ENCODE measurements around the gene KIAA1755. TPM values are rescaled to one million over a fixed set of nuclear protein-coding genes. Genes with fewer than 3 reads are reported as not detected.

The KIAA1755 gene
- total RNA-seq, 2 experiments from 2014 or later: not detected

DNA sequence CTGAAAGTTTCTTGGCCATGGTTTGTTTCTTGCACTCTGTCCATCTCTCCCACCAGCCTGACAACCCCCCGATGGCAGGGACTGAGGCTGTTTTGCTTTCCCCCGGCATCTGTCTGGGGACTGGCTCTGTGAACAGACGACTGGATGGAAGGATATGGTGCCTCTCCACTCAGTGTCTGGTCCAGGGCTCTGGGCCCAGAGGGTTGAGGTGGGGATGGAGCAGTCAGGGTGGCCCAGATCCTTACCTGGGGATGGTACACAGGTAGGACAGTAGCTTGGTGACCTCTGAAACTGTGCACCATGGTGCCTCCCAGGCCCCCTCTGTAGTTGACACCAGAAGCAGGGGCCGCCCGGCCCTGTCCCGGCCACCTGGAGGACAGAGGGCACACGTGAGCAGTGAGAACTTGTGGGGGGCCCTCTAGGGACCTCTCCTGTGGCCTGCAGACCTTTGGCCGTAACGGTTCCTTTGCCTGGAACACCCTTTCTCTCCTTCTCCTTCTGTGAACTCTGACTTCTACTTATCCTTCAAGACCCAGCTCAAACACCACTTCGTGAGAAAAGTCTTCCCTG, 29.5 kb downstream of the KIAA1755 start:
- Mint-ChIP-seq H3K27ac (no peak overlapping the region), H3K4me1 (peaks cover 8% of the 10 kb centered on the region), H3K9me3 (no peaks in the 10 kb centered on the region), H3K36me3 (ENCODE audit: low read depth) (no peaks in the 10 kb centered on the region), H3K27me3 (peaks cover 4% of the 10 kb centered on the region), H3K4me3 (no peak overlapping the region)
- DNase-seq: no peak
- CTCF ChIA-PET: interaction anchor here (0.7 to 1.1 kb wide), 3 partner anchors 10 to 78 kb away, joined by 4 to 7 read pairs (median 5); no protein-coding TSS in a partner anchor
- POLR2A ChIA-PET: no interaction called here

DNA sequence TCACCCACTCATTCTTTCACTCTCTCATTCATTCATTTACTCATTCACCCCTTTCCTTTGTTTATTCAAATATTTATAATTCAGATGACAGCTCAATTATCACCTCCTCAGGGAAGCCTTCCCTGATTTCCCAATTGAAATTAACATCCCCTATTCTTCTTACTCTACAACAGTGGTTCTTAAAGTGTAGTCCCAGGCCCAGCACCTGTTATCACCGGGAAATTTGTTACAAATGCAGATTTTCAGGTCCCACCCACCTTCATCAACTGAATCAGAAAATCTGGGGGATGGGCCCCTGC, 30.3 kb downstream of the KIAA1755 start:
- ChIA-PET CTCF (interaction anchor here (0.7 to 1.6 kb wide), 3 partner anchors 9 to 78 kb away, joined by 4 to 5 read pairs (median 5); no protein-coding TSS in a partner anchor), POLR2A (no interaction called here)
- no peak for DNase-seq
- Mint-ChIP-seq H3K9me3 (no peaks in the 10 kb centered on the region), H3K27ac (no peak overlapping the region), H3K4me3 (no peak overlapping the region), H3K36me3 (ENCODE audit: low read depth) (no peaks in the 10 kb centered on the region), H3K4me1 (peaks cover 8% of the 10 kb centered on the region), H3K27me3 (peaks cover 4% of the 10 kb centered on the region)

DNA sequence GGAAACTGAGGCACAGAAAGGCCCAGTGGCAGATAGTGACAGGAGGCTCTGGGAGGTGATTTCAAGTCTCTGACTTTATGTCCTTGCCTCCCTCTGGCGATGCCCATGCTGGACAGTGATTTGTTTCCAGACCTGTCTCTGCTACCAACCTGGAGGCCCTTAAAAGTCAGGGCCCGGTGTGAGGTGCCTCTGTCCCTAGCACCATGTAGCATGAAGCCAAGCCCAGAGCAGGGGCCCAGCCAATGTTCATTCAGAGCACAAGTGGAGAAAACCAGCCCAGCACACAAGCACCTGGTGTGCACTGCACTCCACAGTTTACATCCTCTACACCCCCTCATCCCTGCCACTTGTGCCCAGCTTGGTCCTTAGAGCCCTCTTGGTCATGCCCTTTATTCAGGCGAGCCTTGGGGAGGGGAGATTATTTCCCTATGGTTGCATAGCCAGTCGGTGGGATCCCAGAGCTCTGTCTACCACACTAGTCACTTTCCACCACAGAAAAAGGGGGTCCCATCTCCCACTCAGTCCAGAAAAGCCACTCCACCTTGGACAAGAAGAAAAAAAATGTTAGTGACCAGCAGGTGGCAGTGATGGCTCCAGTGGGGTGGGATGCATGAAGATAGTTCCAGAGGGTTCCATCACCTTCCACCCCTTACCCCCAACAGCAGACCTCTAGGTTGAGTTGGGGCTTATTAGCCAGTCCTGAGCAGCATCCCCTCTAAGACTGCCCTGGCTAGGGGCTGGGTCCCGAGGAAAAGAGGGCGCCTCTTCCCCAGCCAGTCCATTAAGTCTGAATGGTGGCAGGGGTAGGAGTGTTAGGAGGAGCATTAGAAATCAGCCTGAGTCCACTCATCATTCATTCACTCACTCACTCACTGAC, 30.9 kb downstream of the KIAA1755 start:
- H3K27me3 Mint-ChIP-seq: peaks cover 4% of the 10 kb centered on the region
- H3K4me3 Mint-ChIP-seq: no peak overlapping the region
- no peak for DNase-seq
- no peaks in the 10 kb centered on the region for H3K36me3 Mint-ChIP-seq (ENCODE audit: low read depth)
- ChIA-PET POLR2A (no interaction called here), CTCF (interaction anchor here (1.6 kb wide), 1 partner anchor 8 kb away, joined by 5 read pairs; no protein-coding TSS in a partner anchor)
- H3K4me1 Mint-ChIP-seq: peaks cover 8% of the 10 kb centered on the region
- no peak overlapping the region for H3K27ac Mint-ChIP-seq
- H3K9me3 Mint-ChIP-seq: no peaks in the 10 kb centered on the region

DNA sequence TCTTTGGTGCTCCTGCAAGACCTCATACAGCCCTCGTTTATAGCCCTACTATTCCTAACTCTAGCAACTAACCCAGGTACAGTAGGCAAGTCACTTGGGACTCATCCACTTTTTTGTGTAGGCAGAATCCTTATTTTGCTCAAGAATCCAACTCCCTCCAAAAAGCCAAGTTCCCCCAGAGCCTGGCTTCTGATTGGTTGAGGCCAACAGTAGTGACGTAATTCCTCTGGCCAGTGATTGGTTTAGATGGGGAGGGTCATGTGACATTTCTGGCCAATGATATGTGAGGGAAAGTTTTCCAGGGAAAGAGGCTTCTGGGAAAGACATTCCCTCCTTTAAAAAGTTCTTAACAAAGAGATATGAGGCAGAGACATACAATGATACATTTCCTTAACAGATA, 32.1 kb downstream of the KIAA1755 start:
- no peaks in the 10 kb centered on the region for H3K9me3 Mint-ChIP-seq
- H3K4me1 Mint-ChIP-seq: peaks cover 8% of the 10 kb centered on the region
- no peak overlapping the region for H3K4me3 Mint-ChIP-seq
- DNase-seq: no peak
- peaks cover 4% of the 10 kb centered on the region for H3K27me3 Mint-ChIP-seq
- H3K27ac Mint-ChIP-seq: no peak overlapping the region
- CTCF ChIA-PET: no interaction called here
- no peaks in the 10 kb centered on the region for H3K36me3 Mint-ChIP-seq (ENCODE audit: low read depth)
- POLR2A ChIA-PET: no interaction called here

DNA sequence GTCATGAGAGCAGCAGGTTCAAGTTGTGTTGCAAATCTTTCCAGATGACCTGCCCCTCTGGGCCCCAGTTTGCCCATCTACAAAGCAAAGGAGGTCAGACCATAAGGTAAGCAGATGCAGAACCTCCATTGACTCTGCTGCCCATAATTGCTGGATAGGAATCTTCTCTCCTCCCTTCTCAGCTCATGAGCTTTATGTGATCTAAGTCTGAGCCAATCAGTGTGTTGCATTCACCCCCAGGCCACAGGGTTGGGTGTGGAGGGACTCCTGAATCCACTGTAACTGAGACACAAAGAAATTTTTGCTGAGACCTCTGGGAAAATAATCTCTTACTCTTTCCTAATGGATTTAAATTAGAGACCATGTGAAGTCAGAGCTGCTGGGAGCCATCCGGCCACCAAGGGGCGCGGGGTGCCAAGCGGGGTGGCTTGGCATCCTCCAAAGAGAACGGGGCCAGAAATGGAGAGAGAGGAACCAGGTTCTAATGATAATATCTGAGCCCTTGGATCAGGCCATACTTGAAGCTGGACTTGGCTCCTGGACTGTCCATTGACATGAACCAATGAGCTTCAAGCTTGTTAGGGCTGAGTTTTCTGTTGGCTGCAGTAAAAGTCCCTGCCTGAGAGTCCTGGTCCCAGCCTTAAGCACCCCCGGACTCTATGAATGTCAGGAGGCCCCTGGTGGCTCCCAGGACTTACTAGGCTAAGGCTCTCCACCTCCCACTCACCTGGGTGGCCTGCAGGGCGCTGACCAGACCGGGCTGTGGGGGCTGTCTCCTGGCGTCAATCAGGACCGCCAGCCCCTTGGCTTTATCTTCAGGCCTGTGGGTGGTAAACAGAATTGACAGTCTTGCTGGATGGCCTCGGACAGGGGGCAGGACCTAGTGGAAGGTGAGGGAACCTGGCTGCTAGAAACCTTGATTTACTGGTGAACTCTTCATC, 32.8 kb downstream of the KIAA1755 start:
- H3K27ac Mint-ChIP-seq: no peak overlapping the region
- CTCF ChIA-PET: interaction anchor here (0.7 kb wide), 1 partner anchor 170 kb away, joined by 3 read pairs; no protein-coding TSS in a partner anchor
- peaks cover 4% of the 10 kb centered on the region for H3K27me3 Mint-ChIP-seq
- no peaks in the 10 kb centered on the region for H3K9me3 Mint-ChIP-seq
- POLR2A ChIA-PET: no interaction called here
- no peak overlapping the region for H3K4me3 Mint-ChIP-seq
- no peak for DNase-seq
- H3K36me3 Mint-ChIP-seq (ENCODE audit: low read depth): no peaks in the 10 kb centered on the region
- peaks cover 8% of the 10 kb centered on the region for H3K4me1 Mint-ChIP-seq

DNA sequence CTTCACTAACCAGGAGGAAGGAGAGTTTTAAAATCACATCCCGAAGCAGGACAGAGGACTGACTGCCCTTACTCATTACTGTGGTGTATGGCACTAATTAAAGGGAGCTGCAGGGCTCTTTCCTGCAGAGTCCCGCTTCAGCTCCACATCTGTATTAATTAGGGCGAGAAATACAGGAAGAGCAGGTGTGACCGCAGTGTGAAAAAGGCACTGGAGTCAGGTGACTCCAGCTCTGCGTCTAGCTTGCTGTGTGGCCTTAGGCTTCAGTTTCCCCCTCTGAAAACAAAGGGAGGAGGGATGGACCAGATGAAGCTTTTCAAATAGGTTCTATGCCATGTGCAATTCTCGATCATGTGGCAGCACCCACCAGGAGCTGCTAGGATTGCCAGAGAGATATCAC, 34.0 kb downstream of the KIAA1755 start:
- Mint-ChIP-seq H3K4me1 (peaks cover 3% of the 10 kb centered on the region), H3K9me3 (no peaks in the 10 kb centered on the region), H3K27ac (no peak overlapping the region), H3K36me3 (ENCODE audit: low read depth) (no peaks in the 10 kb centered on the region), H3K27me3 (peaks cover 4% of the 10 kb centered on the region), H3K4me3 (no peak overlapping the region)
- CTCF ChIA-PET: interaction anchor here (0.7 to 1.4 kb wide), 3 partner anchors 11 to 169 kb away, joined by 3 to 4 read pairs (median 4); no protein-coding TSS in a partner anchor
- DNase-seq: no peak
- POLR2A ChIA-PET: no interaction called here

DNA sequence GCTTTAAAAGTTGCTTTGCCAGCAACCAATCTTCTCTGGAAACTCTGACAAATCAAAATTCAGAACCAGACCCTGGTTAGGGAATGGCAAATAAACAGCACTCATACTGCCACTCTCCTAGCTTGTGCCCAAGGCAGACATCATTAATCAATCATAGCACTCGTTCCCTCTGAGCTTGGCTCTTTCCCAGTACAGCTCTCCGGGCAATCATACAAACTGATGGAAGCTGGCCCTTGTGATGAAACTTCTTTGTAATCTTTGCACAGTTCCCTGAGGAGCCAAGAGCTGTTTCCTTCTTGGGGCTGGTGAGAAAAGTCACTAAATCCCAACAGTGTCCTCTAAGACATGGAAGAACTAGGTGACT, 34.7 kb downstream of the KIAA1755 start:
- no peak for DNase-seq
- H3K27me3 Mint-ChIP-seq: peaks cover 3% of the 10 kb centered on the region
- no peak overlapping the region for H3K4me3 Mint-ChIP-seq
- no peaks in the 10 kb centered on the region for H3K9me3 Mint-ChIP-seq
- H3K4me1 Mint-ChIP-seq: peaks cover 3% of the 10 kb centered on the region
- CTCF ChIA-PET: interaction anchor here (0.7 to 6.1 kb wide), 4 partner anchors 10 to 168 kb away, joined by 3 to 43 read pairs (median 4); no protein-coding TSS in a partner anchor
- no peaks in the 10 kb centered on the region for H3K36me3 Mint-ChIP-seq (ENCODE audit: low read depth)
- POLR2A ChIA-PET: no interaction called here
- H3K27ac Mint-ChIP-seq: no peak overlapping the region

DNA sequence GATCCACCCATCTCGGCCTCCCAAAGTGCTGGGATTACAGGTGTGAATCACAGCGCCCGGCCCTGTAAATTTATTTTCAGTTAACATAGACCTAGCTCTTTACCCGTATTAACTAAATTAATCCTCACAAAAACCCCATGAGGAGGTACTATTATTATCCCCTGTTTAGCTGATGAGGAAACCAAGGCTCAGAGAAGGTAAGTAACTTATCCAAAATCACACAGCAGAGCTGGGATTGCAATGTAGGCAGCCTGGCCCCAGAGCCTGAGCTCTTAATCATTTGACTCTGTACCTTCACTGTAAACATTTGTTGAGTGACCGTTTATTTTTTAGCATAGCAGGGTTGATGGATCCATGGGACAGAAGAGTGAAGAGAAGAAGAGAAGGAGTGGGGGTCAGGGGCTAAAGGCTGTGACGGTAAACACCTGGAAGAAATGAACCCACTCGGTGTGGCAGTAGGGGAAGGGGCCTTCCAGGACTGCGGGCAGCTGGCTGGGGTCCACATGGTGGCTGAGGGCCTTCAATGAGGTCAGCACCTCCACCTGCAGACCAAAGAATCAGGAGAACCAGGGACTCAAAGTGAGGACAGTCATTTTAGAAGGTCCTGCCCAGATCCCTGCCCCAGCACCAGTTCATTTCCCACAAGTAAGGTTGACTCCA, 35.2 kb downstream of the KIAA1755 start:
- POLR2A ChIA-PET: no interaction called here
- Mint-ChIP-seq H3K9me3 (no peaks in the 10 kb centered on the region), H3K4me1 (peaks cover 5% of the 10 kb centered on the region)

DNA sequence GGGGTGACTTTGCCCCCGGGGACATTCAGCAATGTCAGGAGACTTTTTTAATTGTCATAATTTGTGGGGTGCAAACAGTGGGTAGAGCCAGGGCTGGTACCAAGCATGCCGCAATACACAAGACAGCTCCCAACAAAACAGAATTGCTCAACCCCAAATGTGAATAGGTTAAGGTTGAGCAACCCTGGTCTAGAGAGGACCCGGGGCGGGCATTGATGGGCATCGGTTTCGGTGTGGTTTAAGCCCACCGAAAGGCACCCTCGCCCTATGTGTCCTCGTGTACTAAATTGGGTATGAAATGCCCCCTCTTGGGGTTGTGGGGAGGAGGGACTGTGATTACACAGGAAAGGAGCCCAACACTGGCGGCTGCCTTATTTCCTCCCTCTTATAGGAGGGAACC, 36.0 kb downstream of the KIAA1755 start:
- peaks cover 2% of the 10 kb centered on the region for H3K27me3 Mint-ChIP-seq
- ChIA-PET CTCF (interaction anchor here (0.6 to 6.1 kb wide), 4 partner anchors 27 to 167 kb away, joined by 3 to 43 read pairs (median 4); no protein-coding TSS in a partner anchor), POLR2A (no interaction called here)
- H3K36me3 Mint-ChIP-seq (ENCODE audit: low read depth): no peaks in the 10 kb centered on the region
- H3K27ac Mint-ChIP-seq: no peak overlapping the region
- no peaks in the 10 kb centered on the region for H3K9me3 Mint-ChIP-seq
- DNase-seq: no peak
- peaks cover 5% of the 10 kb centered on the region for H3K4me1 Mint-ChIP-seq
- H3K4me3 Mint-ChIP-seq: no peak overlapping the region

More for the DNA sequence above, 35.2 kb downstream of the KIAA1755 start:
- no peak overlapping the region for H3K27ac Mint-ChIP-seq
- H3K4me3 Mint-ChIP-seq: no peak overlapping the region
- CTCF ChIA-PET: interaction anchor here (0.7 to 6.1 kb wide), 4 partner anchors 10 to 131 kb away, joined by 3 to 43 read pairs (median 4); no protein-coding TSS in a partner anchor
- no peaks in the 10 kb centered on the region for H3K36me3 Mint-ChIP-seq (ENCODE audit: low read depth)
- DNase-seq: no peak
- H3K27me3 Mint-ChIP-seq: peaks cover 2% of the 10 kb centered on the region

DNA sequence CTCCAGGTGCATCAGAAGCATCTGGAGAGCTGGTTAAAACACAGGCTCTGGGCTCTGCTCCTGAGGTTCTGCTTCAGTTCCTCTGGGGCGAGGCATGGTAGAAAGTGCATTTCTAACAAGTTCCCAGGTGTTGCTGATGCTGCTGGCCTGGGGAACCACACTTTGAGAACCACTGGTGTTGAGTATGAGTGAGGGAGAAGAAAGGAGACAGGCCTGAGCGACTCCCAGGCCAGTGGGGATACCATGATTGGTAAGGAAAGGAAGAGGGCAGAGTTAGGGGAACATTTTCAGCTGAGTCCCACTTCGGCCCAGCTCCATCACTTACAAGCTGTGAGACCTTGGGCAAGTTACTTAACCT, 36.8 kb downstream of the KIAA1755 start:
- no peaks in the 10 kb centered on the region for H3K9me3 Mint-ChIP-seq
- POLR2A ChIA-PET: no interaction called here
- H3K4me3 Mint-ChIP-seq: no peak overlapping the region
- H3K36me3 Mint-ChIP-seq (ENCODE audit: low read depth): no peaks in the 10 kb centered on the region
- peaks cover 3% of the 10 kb centered on the region for H3K27me3 Mint-ChIP-seq
- peaks cover 5% of the 10 kb centered on the region for H3K4me1 Mint-ChIP-seq
- H3K27ac Mint-ChIP-seq: no peak overlapping the region
- no peak for DNase-seq
- CTCF ChIA-PET: interaction anchor here (0.6 to 6.1 kb wide), 4 partner anchors 9 to 166 kb away, joined by 3 to 64 read pairs (median 23); no protein-coding TSS in a partner anchor

DNA sequence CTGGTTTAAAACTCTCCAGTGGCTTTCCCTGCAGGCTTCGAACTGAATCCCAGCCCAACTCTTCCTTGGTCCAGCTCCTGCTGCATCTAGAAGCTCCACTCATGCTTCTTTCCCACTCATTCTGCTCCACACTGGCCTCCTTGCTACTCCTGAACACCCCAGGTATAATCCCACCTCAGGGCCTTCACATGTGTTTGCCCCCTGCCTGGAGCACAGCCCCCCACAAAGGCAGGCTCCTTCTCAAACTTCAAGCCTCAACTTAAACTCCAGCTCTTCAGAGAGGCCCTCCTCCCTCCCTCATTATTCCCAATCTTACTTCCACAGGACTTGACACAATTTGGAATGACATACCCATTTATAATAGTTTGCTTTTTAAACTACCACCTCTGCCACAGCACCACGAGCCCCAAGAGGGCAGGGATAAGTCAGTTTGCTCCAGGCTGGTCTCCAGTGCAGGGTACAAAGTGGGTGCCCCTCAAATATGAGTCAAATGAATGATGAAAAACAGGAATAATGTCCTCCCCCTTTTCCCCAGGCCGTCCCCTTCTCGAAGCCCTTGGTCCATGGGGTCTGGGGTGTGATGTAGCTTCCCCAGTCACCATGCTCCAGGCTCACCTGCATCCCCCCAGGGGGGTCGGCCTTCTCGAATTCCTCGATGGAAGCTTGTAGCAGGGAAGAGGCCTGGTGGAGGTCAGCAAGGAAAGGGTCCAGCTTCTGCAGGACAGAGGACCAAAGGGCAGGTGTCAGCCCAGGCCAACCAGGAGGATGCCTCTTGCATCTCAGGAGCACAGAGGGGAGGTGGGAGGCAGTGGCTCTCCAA, 37.4 kb downstream of the KIAA1755 start:
- Mint-ChIP-seq H3K9me3 (no peaks in the 10 kb centered on the region), H3K36me3 (ENCODE audit: low read depth) (no peaks in the 10 kb centered on the region), H3K27me3 (peaks cover 3% of the 10 kb centered on the region), H3K4me3 (no peak overlapping the region), H3K4me1 (peaks cover 5% of the 10 kb centered on the region), H3K27ac (no peak overlapping the region)
- DNase-seq: no peak
- ChIA-PET POLR2A (no interaction called here), CTCF (interaction anchor here (1.5 to 6.1 kb wide), 3 partner anchors 10 to 166 kb away, joined by 3 to 64 read pairs (median 43); no protein-coding TSS in a partner anchor)

All from activated CD4-positive, alpha-beta memory T cell treated with anti-CD3 and anti-CD28 coated beads, Interleukin-2, amount 10 ng/mL, durations not matched to agents 7 days and 5 days (primary cell).